22Rv1 (cell line): ENCODE data around the gene LRRC15.

ENCODE experiments used
- ZFX ChIP-seq: fragments of 450-650 bp; IDR thresholded peaks from 2 replicates; pipeline ENCODE4 v1.6.1; 2017; ENCODE audit warnings: antibody characterized with exemption, borderline replicate concordance
- TF ChIP-seq, protein P1 (sequence below): fragments of 450-650 bp; IDR thresholded peaks from 2 replicates; pipeline ENCODE4 v1.5.1; 2017; ENCODE audit warnings: mild to moderate bottlenecking

DNA sequence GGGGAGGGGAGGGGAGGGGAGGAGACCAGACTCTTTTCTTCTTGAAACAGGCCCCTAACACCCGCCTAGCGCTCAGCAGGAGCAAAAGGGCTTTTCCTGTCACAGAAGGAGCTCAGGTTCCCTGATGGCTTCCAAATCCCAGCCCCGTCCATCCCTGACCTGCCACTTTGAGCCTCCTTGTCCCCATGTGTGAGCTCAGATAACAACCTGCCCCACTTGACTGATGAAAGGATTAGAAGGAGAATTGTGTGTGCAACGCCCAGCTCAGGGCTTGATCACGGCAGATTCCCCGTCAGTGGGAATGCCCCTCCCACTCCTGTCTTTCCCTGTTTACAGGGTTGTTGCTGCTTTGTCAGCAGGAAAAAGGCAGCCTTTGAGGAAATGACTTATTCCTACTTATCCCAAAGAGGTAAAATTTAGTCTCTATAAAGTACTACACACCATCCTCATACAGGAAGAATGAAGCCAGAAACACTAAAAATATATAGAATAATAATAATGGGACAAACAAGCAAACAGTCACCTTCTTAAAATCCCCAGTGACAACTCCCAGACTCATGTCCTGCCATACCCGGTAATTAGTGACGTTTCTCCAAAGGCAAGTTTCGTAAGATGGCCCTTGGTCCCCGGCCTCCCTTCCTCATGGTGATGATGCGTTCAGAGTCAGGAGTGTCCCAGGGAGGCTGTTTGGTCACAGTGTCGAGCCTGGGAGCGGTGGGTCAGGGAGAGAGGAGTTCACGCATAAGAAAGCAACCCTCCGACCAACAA is 6.1 kb upstream of the LRRC15 start:
- TF ChIP-seq, protein P1, sequence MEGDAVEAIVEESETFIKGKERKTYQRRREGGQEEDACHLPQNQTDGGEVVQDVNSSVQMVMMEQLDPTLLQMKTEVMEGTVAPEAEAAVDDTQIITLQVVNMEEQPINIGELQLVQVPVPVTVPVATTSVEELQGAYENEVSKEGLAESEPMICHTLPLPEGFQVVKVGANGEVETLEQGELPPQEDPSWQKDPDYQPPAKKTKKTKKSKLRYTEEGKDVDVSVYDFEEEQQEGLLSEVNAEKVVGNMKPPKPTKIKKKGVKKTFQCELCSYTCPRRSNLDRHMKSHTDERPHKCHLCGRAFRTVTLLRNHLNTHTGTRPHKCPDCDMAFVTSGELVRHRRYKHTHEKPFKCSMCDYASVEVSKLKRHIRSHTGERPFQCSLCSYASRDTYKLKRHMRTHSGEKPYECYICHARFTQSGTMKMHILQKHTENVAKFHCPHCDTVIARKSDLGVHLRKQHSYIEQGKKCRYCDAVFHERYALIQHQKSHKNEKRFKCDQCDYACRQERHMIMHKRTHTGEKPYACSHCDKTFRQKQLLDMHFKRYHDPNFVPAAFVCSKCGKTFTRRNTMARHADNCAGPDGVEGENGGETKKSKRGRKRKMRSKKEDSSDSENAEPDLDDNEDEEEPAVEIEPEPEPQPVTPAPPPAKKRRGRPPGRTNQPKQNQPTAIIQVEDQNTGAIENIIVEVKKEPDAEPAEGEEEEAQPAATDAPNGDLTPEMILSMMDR: no peak
- no peak for TF ChIP-seq ZFX
